Bronchial epithelial cell (primary cell): ENCODE measurements around the gene CADPS2. TPM values are rescaled to one million over a fixed set of nuclear protein-coding genes. Genes with fewer than 3 reads are reported as not detected.

Experiments
- DNase-seq: peaks from one replicate; pipeline ENCODE4 v3.0.0-alpha.2; 2010; ENCODE audit warnings: low read depth
- FAIRE-seq: peaks from 2 replicates; lab custom pipeline; 2011; peaks lifted over from hg19 to GRCh38; lab: Jason Lieb, UNC
- H3K27me3 ChIP-seq: 2 replicates; pipeline ENCODE4 v1.5.1; 2011; ENCODE audit warnings: low read length; ENCODE audit not compliant: control insufficient read depth, insufficient read depth
- H3K36me3 ChIP-seq: 2 replicates; pipeline ENCODE4 v1.5.1; 2011; ENCODE audit warnings: low read length; ENCODE audit not compliant: control insufficient read depth, insufficient read depth
- H3K4me3 ChIP-seq: 2 replicates; pipeline ENCODE4 v1.5.1; 2011; ENCODE audit warnings: mild to moderate bottlenecking, low read depth, low read length, control low read depth
- CTCF ChIP-seq: IDR thresholded peaks from 2 replicates; pipeline ENCODE4 v1.5.1; 2011; ENCODE audit warnings: mild to moderate bottlenecking, moderate library complexity, low read length, control low read depth, inconsistent platforms; ENCODE audit not compliant: insufficient read depth, severe bottlenecking
- total RNA-seq: library from RNA; depleted of rRNA; stranded (reverse); fragments of >200 nt; gene quantifications from 2 replicates; pipeline ENCODE4 v1.2.1, GENCODE V29; 2014

The CADPS2 gene
- total RNA-seq, 1 donor from 2014 or later: 4.2 TPM

GRCh38 chr7:122344303-122344620, 542.0 kb downstream of the CADPS2 start:
- no peak overlapping the region for H3K4me3 ChIP-seq
- no peaks in the 10 kb centered on the region for H3K36me3 ChIP-seq
- DNase-seq (no peak), FAIRE-seq (no peak)
- TF ChIP-seq CTCF: no peak
- no peaks in the 10 kb centered on the region for H3K27me3 ChIP-seq

GRCh38 chr7:122343601-122344302, 542.5 kb downstream of the CADPS2 start:
- H3K36me3 ChIP-seq: no peaks in the 10 kb centered on the region
- FAIRE-seq (no peak), DNase-seq (no peak)
- no peak for TF ChIP-seq CTCF
- no peak overlapping the region for H3K4me3 ChIP-seq
- H3K27me3 ChIP-seq: no peaks in the 10 kb centered on the region

- no peak for DNase-seq
- no peaks in the 10 kb centered on the region for H3K36me3 ChIP-seq
- H3K27me3 ChIP-seq: no peaks in the 10 kb centered on the region
- no peak overlapping the region for H3K4me3 ChIP-seq
- TF ChIP-seq CTCF: no peak
- FAIRE-seq: no peak
Observed at GRCh38 chr7:122340427-122340826, 545.8 kb downstream of the CADPS2 start.

GRCh38 chr7:122339145-122339904, 546.9 kb downstream of the CADPS2 start:
- H3K4me3 ChIP-seq: no peak overlapping the region
- DNase-seq (no peak), FAIRE-seq (no peak)
- no peaks in the 10 kb centered on the region for H3K36me3 ChIP-seq
- no peaks in the 10 kb centered on the region for H3K27me3 ChIP-seq
- no peak for TF ChIP-seq CTCF

- FAIRE-seq (no peak), DNase-seq (no peak)
- TF ChIP-seq CTCF: no peak
- no peak overlapping the region for H3K4me3 ChIP-seq
- H3K27me3 ChIP-seq: no peaks in the 10 kb centered on the region
- no peaks in the 10 kb centered on the region for H3K36me3 ChIP-seq
Observed at GRCh38 chr7:122337011-122337410, 549.2 kb downstream of the CADPS2 start.
